OCI-LY3 (cell line): ENCODE measurements around the gene C2orf42.

ENCODE experiments used
- EZH2phosphoT487 ChIP-seq: fragments of 200-600 bp; shearing (Covaris generic); IDR thresholded peaks from 2 replicates; pipeline ENCODE4 v1.6.1; 2018; ENCODE audit warnings: antibody characterized with exemption, mixed run types, low read depth
- TF ChIP-seq, protein P1 (sequence below): fragments of 200-600, 300-600 bp; sonication (generic); IDR thresholded peaks from 2 replicates; pipeline ENCODE4 v1.5.1; 2014; ENCODE audit warnings: antibody characterized with exemption, low read length, low read depth

DNA sequence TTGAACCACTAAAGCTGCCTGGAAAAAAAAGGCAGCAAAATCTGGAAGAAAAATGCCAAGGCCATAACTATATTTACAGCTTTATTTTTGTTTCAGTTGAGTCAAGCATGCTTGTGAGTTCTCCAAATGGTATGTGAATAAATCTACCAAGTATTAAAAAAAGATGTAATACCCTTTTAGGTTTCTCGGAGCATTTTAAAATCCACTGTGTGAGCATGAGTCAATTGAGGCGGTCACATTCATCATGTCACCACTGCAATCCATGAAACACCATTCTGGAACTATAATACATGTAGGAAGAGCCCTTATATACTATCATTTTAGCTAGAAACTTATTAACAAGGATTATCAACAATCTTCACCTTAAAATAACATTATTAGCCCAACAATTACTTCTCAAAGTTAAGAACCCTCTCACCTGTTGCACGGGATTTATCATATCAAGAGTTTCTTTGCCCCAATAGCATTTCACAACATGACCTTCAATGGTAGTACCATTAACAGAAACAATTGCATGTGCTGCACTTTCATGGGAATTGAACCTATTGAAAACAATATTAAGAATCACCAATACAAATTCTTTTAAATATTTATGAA lies 24.2 kb upstream of the C2orf42 start:
- TF ChIP-seq, protein P1, sequence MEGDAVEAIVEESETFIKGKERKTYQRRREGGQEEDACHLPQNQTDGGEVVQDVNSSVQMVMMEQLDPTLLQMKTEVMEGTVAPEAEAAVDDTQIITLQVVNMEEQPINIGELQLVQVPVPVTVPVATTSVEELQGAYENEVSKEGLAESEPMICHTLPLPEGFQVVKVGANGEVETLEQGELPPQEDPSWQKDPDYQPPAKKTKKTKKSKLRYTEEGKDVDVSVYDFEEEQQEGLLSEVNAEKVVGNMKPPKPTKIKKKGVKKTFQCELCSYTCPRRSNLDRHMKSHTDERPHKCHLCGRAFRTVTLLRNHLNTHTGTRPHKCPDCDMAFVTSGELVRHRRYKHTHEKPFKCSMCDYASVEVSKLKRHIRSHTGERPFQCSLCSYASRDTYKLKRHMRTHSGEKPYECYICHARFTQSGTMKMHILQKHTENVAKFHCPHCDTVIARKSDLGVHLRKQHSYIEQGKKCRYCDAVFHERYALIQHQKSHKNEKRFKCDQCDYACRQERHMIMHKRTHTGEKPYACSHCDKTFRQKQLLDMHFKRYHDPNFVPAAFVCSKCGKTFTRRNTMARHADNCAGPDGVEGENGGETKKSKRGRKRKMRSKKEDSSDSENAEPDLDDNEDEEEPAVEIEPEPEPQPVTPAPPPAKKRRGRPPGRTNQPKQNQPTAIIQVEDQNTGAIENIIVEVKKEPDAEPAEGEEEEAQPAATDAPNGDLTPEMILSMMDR, result no peak
- no peak for TF ChIP-seq EZH2phosphoT487
